T-cell (primary cell): ENCODE measurements around the gene BMP8B. TPM values are rescaled to one million over a fixed set of nuclear protein-coding genes. Genes with fewer than 3 reads are reported as not detected.

Experiments
- ATAC-seq, 4 experiments: fragments of 200-7000 bp in 3 of 4; fragments of 150-1000 bp in 1 of 4; cut with Tn5 transposase; replicated peaks in 1 of 4; 1 replicate in 3 of 4; 2 replicates in 1 of 4; pipeline ENCODE4 v1.10.0; 2021; ENCODE audit warnings: moderate library complexity in 3 of 4, mild to moderate bottlenecking in 2 of 4, moderate number of reproducible peaks in 1 of 4
- CTCF ChIA-PET, 2 donors: fragments of 300-600 bp; sonication (Branson Sonifier 250); formaldehyde crosslinking; loops; one replicate each; lab custom pipeline; 2022; ENCODE audit warnings: antibody characterized with exemption in 2 of 2; lab: Charles Lee
- POLR2A ChIA-PET, 2 donors: fragments of 300-600 bp; sonication (Branson Sonifier 250); formaldehyde crosslinking; loops; one replicate each; lab custom pipeline; 2022; ENCODE audit warnings: antibody characterized with exemption in 2 of 2; lab: Charles Lee
- DNase-seq, 35 experiments: peaks; one replicate each; pipeline versions ENCODE4 v3.0.0 to v3.0.0-alpha.2; 2013 to 2023
- H3K27ac ChIP-seq: one replicate; pipeline ENCODE4 v1.5.1; 2013; ENCODE audit warnings: low read length
- H3K27me3 ChIP-seq, 2 experiments: replicated peaks in 1 of 2; 1 replicate in 1 of 2; 2 replicates in 1 of 2; pipeline versions ENCODE4 v1.6.1 to v1.7.0; 2013; ENCODE audit warnings: low read length in 1 of 2, mixed read lengths in 1 of 2; ENCODE audit not compliant: control insufficient read depth in 2 of 2, insufficient read depth in 2 of 2; ENCODE audit errors: extremely low read depth in 1 of 2
- H3K36me3 ChIP-seq, 2 donors: 1 replicate in 1 of 2; 2 replicates in 1 of 2; pipeline versions ENCODE4 v1.6.1 to v1.7.0; 2013; ENCODE audit warnings: low read length in 1 of 2; ENCODE audit not compliant: control insufficient read depth in 2 of 2, insufficient read depth in 1 of 2; ENCODE audit errors: extremely low read depth in 1 of 2
- H3K4me1 ChIP-seq, 2 experiments: 1 replicate in 1 of 2; 2 replicates in 1 of 2; pipeline versions ENCODE4 v1.6.1 to v1.7.0; 2013; ENCODE audit warnings: low read length in 2 of 2, mixed read lengths in 1 of 2; ENCODE audit not compliant: insufficient read depth in 2 of 2, control insufficient read depth in 1 of 2; ENCODE audit errors: extremely low read depth in 1 of 2
- H3K4me3 ChIP-seq, 2 donors: 1 replicate in 1 of 2; 2 replicates in 1 of 2; pipeline versions ENCODE4 v1.5.1 to v1.7.0; 2013; ENCODE audit warnings: mild to moderate bottlenecking in 2 of 2, low read length in 1 of 2, moderate library complexity in 1 of 2; ENCODE audit not compliant: control insufficient read depth in 1 of 2; ENCODE audit errors: extremely low read depth in 1 of 2
- H3K9me3 ChIP-seq: 2 replicates; pipeline ENCODE4 v1.7.0; 2013
- H3K27ac Mint-ChIP-seq, 2 donors: one replicate each; pipeline ENCODE4 v1.8.0; 2020 to 2021; ENCODE audit warnings: mild to moderate bottlenecking in 2 of 2, mixed read lengths in 2 of 2
- H3K27me3 Mint-ChIP-seq, 2 donors: one replicate each; pipeline ENCODE4 v1.8.0; 2021 to 2022; ENCODE audit warnings: mixed read lengths in 2 of 2
- H3K36me3 Mint-ChIP-seq: one replicate; pipeline ENCODE4 v1.8.0; 2021; ENCODE audit warnings: mixed read lengths
- H3K4me1 Mint-ChIP-seq, 3 donors: one replicate each; pipeline ENCODE4 v1.8.0; 2020 to 2022; ENCODE audit warnings: mixed read lengths in 3 of 3, mild to moderate bottlenecking in 1 of 3
- H3K4me3 Mint-ChIP-seq, 3 donors: one replicate each; pipeline ENCODE4 v1.8.0; 2020 to 2022; ENCODE audit warnings: mild to moderate bottlenecking in 3 of 3, mixed read lengths in 3 of 3, moderate library complexity in 3 of 3
- H3K9me3 Mint-ChIP-seq, 3 donors: one replicate each; pipeline ENCODE4 v1.8.0; 2020 to 2022; ENCODE audit warnings: mixed read lengths in 3 of 3
- WGBS: methylation state at CpG from one replicate; pipeline ENCODE4 v1.1.5; 2013; ENCODE audit warnings: missing lambda C conversion rate; ENCODE audit not compliant: insufficient coverage; 5-methylcytosine and 5-hydroxymethylcytosine counted together
- total RNA-seq, 35 experiments: library from RNA in 6 of 35; stranded (reverse) in 6 of 35; fragments of 120-200 nt in 1 of 35; gene quantifications; one replicate each; pipeline versions ENCODE4 v1.2.1 to v1.2.4 and lab custom pipeline; 2013 to 2026

The BMP8B gene
- total RNA-seq, 5 donors from 2014 or later (not counting 1 experiment from before 2014, with no cell fraction given) = 0.33 to 1.3 (median 0.76) TPM

DNA sequence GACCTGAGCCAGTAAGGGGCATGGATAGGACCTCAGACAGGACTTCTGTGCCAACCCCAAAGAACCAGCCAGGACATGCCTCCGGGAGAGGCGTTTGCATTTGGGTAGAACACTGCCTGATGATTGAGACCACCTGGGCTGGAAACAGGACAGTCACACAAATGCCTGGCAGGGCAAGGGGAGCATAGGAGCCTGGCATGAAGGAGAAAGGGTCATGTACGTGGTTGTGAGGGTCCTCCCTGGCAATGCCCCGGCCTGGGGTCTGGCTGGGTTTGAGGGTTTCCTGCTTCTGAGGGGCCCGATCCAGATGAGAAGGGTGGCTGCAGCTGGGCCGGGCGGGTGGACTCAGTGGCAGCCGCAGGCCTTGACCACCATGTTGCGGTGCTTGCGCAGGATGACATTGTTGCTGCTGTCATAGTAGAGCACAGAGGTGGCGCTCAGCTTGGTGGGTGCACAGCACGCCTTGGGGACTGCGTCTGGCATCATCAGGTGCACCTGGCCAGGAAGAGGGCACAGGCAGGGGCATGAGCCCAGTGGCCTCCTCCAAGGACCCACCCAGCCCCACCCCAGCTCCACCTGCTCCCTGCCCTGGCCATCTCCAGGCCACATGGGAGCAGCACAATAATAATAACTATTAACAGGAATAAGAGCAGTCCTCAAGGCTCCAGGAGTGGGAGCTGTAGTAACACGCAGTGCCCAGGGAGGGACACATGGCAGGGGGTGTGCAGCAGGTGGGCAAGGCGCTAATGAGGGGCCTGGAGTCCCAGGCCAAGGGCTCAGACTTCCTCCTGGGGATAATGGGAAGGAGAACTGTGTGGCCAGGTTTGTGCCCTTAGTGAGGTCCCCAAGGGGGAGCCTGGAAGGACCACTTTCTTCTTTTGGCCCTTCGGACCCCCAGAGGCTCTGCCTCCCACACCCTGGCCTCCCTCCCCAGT lies 28.3 kb downstream of the BMP8B start:
- no peak for ATAC-seq

GRCh38 chr1:39759436-39759726 lies 29.3 kb downstream of the BMP8B start:
- Histone ChIP-seq H3K27me3 (no peaks in the 10 kb centered on the region), H3K4me3 (no peak overlapping the region), H3K27ac (no peak overlapping the region), H3K9me3 (no peaks in the 10 kb centered on the region), H3K4me1 (no peaks in the 10 kb centered on the region), H3K36me3 (peaks cover 15 to 51% of the 10 kb centered on the region in 2 donors)
- no peak overlapping the region for H3K4me3 Mint-ChIP-seq
- H3K9me3 Mint-ChIP-seq = no peaks in the 10 kb centered on the region
- ATAC-seq (no peak), DNase-seq (no peak)
- no peak overlapping the region for H3K27ac Mint-ChIP-seq
- ChIA-PET CTCF (no interaction called here), POLR2A (no interaction called here)
- H3K36me3 Mint-ChIP-seq = peaks cover 43% of the 10 kb centered on the region
- H3K4me1 Mint-ChIP-seq = peaks cover 0 to 5% (median 0%) of the 10 kb centered on the region in 3 donors
- no peaks in the 10 kb centered on the region for H3K27me3 Mint-ChIP-seq

More for the DNA sequence above, 28.3 kb downstream of the BMP8B start:
- peaks cover 10 to 42% of the 10 kb centered on the region in 2 donors for H3K36me3 ChIP-seq
- H3K27ac ChIP-seq = no peak overlapping the region
- Mint-ChIP-seq H3K9me3 (no peaks in the 10 kb centered on the region), H3K4me1 (peaks cover 0 to 5% (median 0%) of the 10 kb centered on the region in 3 donors), H3K36me3 (peaks cover 43% of the 10 kb centered on the region), H3K4me3 (no peak overlapping the region), H3K27me3 (no peaks in the 10 kb centered on the region), H3K27ac (no peak overlapping the region)
- POLR2A ChIA-PET = no interaction called here
- H3K9me3 ChIP-seq = no peaks in the 10 kb centered on the region
- no peak overlapping the region for H3K4me3 ChIP-seq
- H3K27me3 ChIP-seq = no peaks in the 10 kb centered on the region
- WGBS = 95% methylated on average over 15 of the region's 16 CpGs
- H3K4me1 ChIP-seq = no peaks in the 10 kb centered on the region
- no peak for DNase-seq
- CTCF ChIA-PET = no interaction called here

- H3K36me3 ChIP-seq = peaks cover 17 to 57% of the 10 kb centered on the region in 2 donors
- WGBS = 100% methylated on average over 12 of the region's 16 CpGs
- H3K9me3 ChIP-seq = no peaks in the 10 kb centered on the region
- Mint-ChIP-seq H3K27me3 (no peaks in the 10 kb centered on the region), H3K4me3 (no peak overlapping the region), H3K36me3 (peaks cover 46% of the 10 kb centered on the region), H3K4me1 (peaks cover 0 to 5% (median 0%) of the 10 kb centered on the region in 3 donors), H3K9me3 (no peaks in the 10 kb centered on the region), H3K27ac (no peak overlapping the region)
- ATAC-seq (no peak), DNase-seq (no peak)
- H3K4me3 ChIP-seq = no peak overlapping the region
- H3K4me1 ChIP-seq = no peaks in the 10 kb centered on the region
- ChIA-PET POLR2A (no interaction called here), CTCF (no interaction called here)
- H3K27me3 ChIP-seq = no peaks in the 10 kb centered on the region
- H3K27ac ChIP-seq = no peak overlapping the region
Measured at GRCh38 chr1:39758556-39759435, 29.9 kb downstream of the BMP8B start.

- Histone ChIP-seq H3K4me1 (no peaks in the 10 kb centered on the region), H3K27ac (no peak overlapping the region), H3K4me3 (no peak overlapping the region), H3K27me3 (no peaks in the 10 kb centered on the region), H3K9me3 (no peaks in the 10 kb centered on the region), H3K36me3 (peaks cover 20 to 69% of the 10 kb centered on the region in 2 donors)
- H3K27ac Mint-ChIP-seq = no peak overlapping the region
- no peak overlapping the region for H3K4me3 Mint-ChIP-seq
- ChIA-PET POLR2A (no interaction called here), CTCF (no interaction called here)
- peaks cover 0 to 5% (median 0%) of the 10 kb centered on the region in 3 donors for H3K4me1 Mint-ChIP-seq
- H3K36me3 Mint-ChIP-seq = peaks cover 57% of the 10 kb centered on the region
- DNase-seq (no peak), ATAC-seq (no peak)
- whole genome bisulfite sequencing = 93% methylated on average over 3 of the region's 5 CpGs
- H3K27me3 Mint-ChIP-seq = no peaks in the 10 kb centered on the region
- no peaks in the 10 kb centered on the region for H3K9me3 Mint-ChIP-seq
Measured at GRCh38 chr1:39757501-39757900, 31.2 kb downstream of the BMP8B start.

DNA sequence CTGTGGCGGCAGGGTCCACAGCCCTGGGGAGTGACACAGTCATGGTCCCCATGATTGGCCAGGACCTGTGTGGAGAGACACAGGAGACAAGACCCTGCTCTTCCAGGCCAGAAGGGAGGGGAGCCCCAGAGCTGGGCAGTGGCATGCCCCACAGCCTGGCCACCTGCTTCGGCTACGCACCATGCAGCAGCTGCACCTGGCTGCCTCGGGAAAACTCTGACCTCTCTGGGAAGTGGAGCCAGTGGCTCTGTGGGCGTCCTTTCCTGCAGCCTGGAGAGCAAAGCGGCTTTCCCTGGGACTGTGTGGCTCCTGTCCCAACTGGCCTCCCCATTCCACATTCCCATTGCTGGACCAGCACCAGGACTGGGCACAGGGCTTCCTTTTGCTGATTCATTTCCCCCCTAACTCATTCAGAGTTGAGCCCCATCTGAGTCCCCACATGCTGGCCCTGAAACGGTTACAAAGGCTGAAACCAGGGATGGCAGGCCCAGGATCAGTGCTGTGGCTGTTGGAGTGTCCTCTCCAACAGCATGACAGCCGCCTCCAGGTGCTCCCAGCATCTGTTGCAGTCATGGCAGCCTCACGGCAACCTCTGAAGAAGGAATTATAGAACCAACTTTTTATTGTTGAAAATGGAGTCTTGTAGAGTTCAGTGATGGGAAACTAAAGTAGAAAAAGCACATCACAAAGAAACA lies 32.6 kb downstream of the BMP8B start:
- Mint-ChIP-seq H3K27ac (no peak overlapping the region), H3K36me3 (peaks cover 58% of the 10 kb centered on the region), H3K4me3 (no peak overlapping the region), H3K27me3 (no peaks in the 10 kb centered on the region), H3K4me1 (peaks cover 0 to 5% (median 0%) of the 10 kb centered on the region in 3 donors), H3K9me3 (no peaks in the 10 kb centered on the region)
- peaks cover 20 to 81% of the 10 kb centered on the region in 2 donors for H3K36me3 ChIP-seq
- ChIA-PET CTCF (no interaction called here), POLR2A (no interaction called here)
- H3K9me3 ChIP-seq = no peaks in the 10 kb centered on the region
- no peak overlapping the region for H3K4me3 ChIP-seq
- no peaks in the 10 kb centered on the region for H3K4me1 ChIP-seq
- H3K27ac ChIP-seq = no peak overlapping the region
- no peak for ATAC-seq
- no peaks in the 10 kb centered on the region for H3K27me3 ChIP-seq
- no peak for DNase-seq
- 87% methylated on average over 8 of the region's 9 CpGs for WGBS

- CTCF ChIA-PET = no interaction called here
- POLR2A ChIA-PET = interaction anchor here in 1 of 2 donors (0.5 kb wide), 1 partner anchor 916 kb away, joined by 3 read pairs; no protein-coding TSS in a partner anchor
- H3K4me1 ChIP-seq = no peaks in the 10 kb centered on the region
- no peaks in the 10 kb centered on the region for H3K27me3 Mint-ChIP-seq
- H3K27ac ChIP-seq = no peak overlapping the region
- H3K27ac Mint-ChIP-seq = no peak overlapping the region
- peaks cover 0 to 5% (median 0%) of the 10 kb centered on the region in 3 donors for H3K4me1 Mint-ChIP-seq
- no peak overlapping the region for H3K4me3 Mint-ChIP-seq
- no peak overlapping the region for H3K4me3 ChIP-seq
- DNase-seq (no peak), ATAC-seq (no peak)
- WGBS = 100% methylated on average over 2 of the region's 2 CpGs
- H3K9me3 Mint-ChIP-seq = no peaks in the 10 kb centered on the region
- no peaks in the 10 kb centered on the region for H3K9me3 ChIP-seq
- peaks cover 18 to 88% of the 10 kb centered on the region in 2 donors for H3K36me3 ChIP-seq
- no peaks in the 10 kb centered on the region for H3K27me3 ChIP-seq
- peaks cover 64% of the 10 kb centered on the region for H3K36me3 Mint-ChIP-seq
Measured at GRCh38 chr1:39754906-39755504, 33.7 kb downstream of the BMP8B start.
